Upper lobe of left lung (tissue), 6 donors: Measurements from ENCODE around the gene BAD. TPM values are rescaled to one million over a fixed set of nuclear protein-coding genes. Genes with fewer than 3 reads are reported as not detected.

ENCODE experiments used
- ATAC-seq, 2 donors: fragments of 200-7000 bp; cut with Tn5 transposase; one replicate each; pipeline ENCODE4 v1.9.1; 2022; ENCODE audit warnings: mild to moderate bottlenecking in 2 of 2, moderate library complexity in 2 of 2; ENCODE audit not compliant: low FRiP score in 2 of 2
- DNase-seq, 2 donors: peaks; one replicate each; pipeline ENCODE4 v3.0.0-alpha.2; 2019 to 2020
- H3K27ac ChIP-seq, 4 donors: fragments of 200-600 bp; sonication (generic); one replicate each; pipeline ENCODE4 v1.5.1; 2016 to 2019
- H3K27me3 ChIP-seq, 4 donors: fragments of 200-600 bp; sonication (generic); one replicate each; pipeline ENCODE4 v1.5.1; 2017 to 2019
- H3K36me3 ChIP-seq, 4 donors: fragments of 200-600 bp; sonication (generic); one replicate each; pipeline ENCODE4 v1.5.1; 2016 to 2019
- H3K4me1 ChIP-seq, 4 donors: fragments of 200-600 bp; sonication (generic); one replicate each; pipeline ENCODE4 v1.5.1; 2018 to 2019
- H3K4me3 ChIP-seq, 4 donors: fragments of 200-600 bp; sonication (generic); one replicate each; pipeline ENCODE4 v1.5.1; 2017 to 2019; ENCODE audit warnings: mild to moderate bottlenecking in 2 of 4, moderate library complexity in 1 of 4
- H3K9me3 ChIP-seq, 4 donors: fragments of 200-600 bp; sonication (generic); one replicate each; pipeline ENCODE4 v1.5.1; 2018 to 2019
- CTCF ChIP-seq, 6 experiments: fragments of 450-650 bp in 4 of 6; fragments of 200-600 bp in 2 of 6; sonication (generic) in 2 of 6; IDR thresholded peaks; one replicate each; pipeline ENCODE4 v1.5.1; 2016 to 2019; ENCODE audit warnings: antibody characterized with exemption in 6 of 6
- EP300 ChIP-seq, 4 donors: sonication (generic); formaldehyde crosslinking; IDR thresholded peaks; one replicate each; pipeline ENCODE4 v1.5.1; 2017; ENCODE audit warnings: antibody characterized with exemption in 4 of 4, control low read depth in 2 of 4
- POLR2A ChIP-seq, 4 donors: fragments of 450-650 bp; IDR thresholded peaks; one replicate each; pipeline ENCODE4 v1.5.1; 2016 to 2017; ENCODE audit warnings: antibody characterized with exemption in 4 of 4, mild to moderate bottlenecking in 2 of 4
- POLR2AphosphoS5 ChIP-seq, 2 donors: sonication (generic); formaldehyde crosslinking; IDR thresholded peaks; one replicate each; pipeline ENCODE4 v1.5.1; 2017; ENCODE audit warnings: antibody characterized with exemption in 2 of 2
- WGBS, 2 donors: methylation state at CpG; one replicate each; pipeline ENCODE4 v1.1.5; 2017 to 2018; 5-methylcytosine and 5-hydroxymethylcytosine counted together
- total RNA-seq, 6 donors: library from RNA; depleted of rRNA in 4 of 6; stranded (reverse); fragments of >200 nt in 4 of 6; gene quantifications; one replicate each; pipeline versions ENCODE4 v1.1.0 to v1.2.1, GENCODE V29; 2016 to 2021
- donor health status: DM: no; HTN: no; CAD: no; lungs with moderate emphysema.
- donor health status: DM: no; HTN: yes; CAD: no; lungs with severe emphysema.

Gene BAD
- total RNA-seq, 6 donors from 2014 or later, result 59.7 to 150 (median 80.1) TPM

GRCh38 chr11:64286801-64287159 lies 2.3 kb upstream of the BAD start:
- Histone ChIP-seq H3K27ac (no peak overlapping the region), H3K9me3 (no peaks in the 10 kb centered on the region), H3K36me3 (peaks cover 0 to 7% (median 6%) of the 10 kb centered on the region in 4 donors), H3K27me3 (peaks cover 0 to 12% (median 10%) of the 10 kb centered on the region in 4 donors), H3K4me3 (no peak overlapping the region), H3K4me1 (peaks cover 24 to 40% (median 32%) of the 10 kb centered on the region in 4 donors)
- WGBS, 2 donors, result 87 to 94% methylated on average over 8 to 9 of the region's 9 CpGs
- DNase-seq, result no peak
- TF ChIP-seq CTCF (IDR thresholded peaks at IDR 0.05) (no peak), POLR2A (IDR thresholded peaks at IDR 0.05) (no peak), POLR2AphosphoS5 (IDR thresholded peaks at IDR 0.05) (no peak), EP300 (IDR thresholded peaks at IDR 0.05) (no peak)
- no peak for ATAC-seq

- ATAC-seq (no peak), DNase-seq (peak in 1 of 2 donors; percentile 46)
- no peaks in the 10 kb centered on the region for H3K9me3 ChIP-seq
- H3K27ac ChIP-seq, result peak overlapping the region; percentile 93 to 99 (median 96)
- H3K4me1 ChIP-seq, result peaks cover 18 to 34% (median 27%) of the 10 kb centered on the region in 4 donors
- peaks cover 0 to 5% (median 3%) of the 10 kb centered on the region in 4 donors for H3K27me3 ChIP-seq
- no peak for TF ChIP-seq POLR2A (IDR thresholded peaks at IDR 0.05)
- no peak for TF ChIP-seq POLR2AphosphoS5 (IDR thresholded peaks at IDR 0.05)
- TF ChIP-seq CTCF (IDR thresholded peaks at IDR 0.05), result no peak
- no peak for TF ChIP-seq EP300 (IDR thresholded peaks at IDR 0.05)
- WGBS, 2 donors, result 34 to 51% methylated on average over 21 to 32 of the region's 40 CpGs
- H3K4me3 ChIP-seq, result peak overlapping the region; percentile 59 to 94 (median 86)
- H3K36me3 ChIP-seq, result peaks cover 0 to 10% (median 8%) of the 10 kb centered on the region in 4 donors
Observed at GRCh38 chr11:64285885-64286800, 1.7 kb upstream of the BAD start.

GRCh38 chr11:64284962-64285884 lies 758 bp upstream of the BAD start, which contains the start of gene GPR137:
TSS of gene GPR137 (plus strand) at chr11:64285848. CDS start at chr11:64286525, 677 bp downstream.
- WGBS, 2 donors, result 0% methylated on average over 7 to 22 of the region's 102 CpGs
- no peaks in the 10 kb centered on the region for H3K27me3 ChIP-seq
- DNase-seq, result peak; percentile 89 to 99
- peaks cover 0 to 10% (median 8%) of the 10 kb centered on the region in 4 donors for H3K36me3 ChIP-seq
- ATAC-seq, result peak; percentile 81 to 92
- TF ChIP-seq EP300 (IDR thresholded peaks at IDR 0.05) (no peak), CTCF (IDR thresholded peaks at IDR 0.05) (peak in 3 of 6 experiments; percentile 9 to 35 (median 24)), POLR2A (IDR thresholded peaks at IDR 0.05) (peak in 1 of 4 donors; percentile 70), POLR2AphosphoS5 (IDR thresholded peaks at IDR 0.05) (peak; percentile 3 to 29)
- H3K4me3 ChIP-seq, result peak within 1 kb of the TSS; percentile 59 to 94 (median 86)
- peaks cover 16 to 30% (median 24%) of the 10 kb centered on the region in 4 donors for H3K4me1 ChIP-seq
- H3K9me3 ChIP-seq, result no peaks in the 10 kb centered on the region
- H3K27ac ChIP-seq, result peak within 1 kb of the TSS; percentile 93 to 99 (median 96)

DNA sequence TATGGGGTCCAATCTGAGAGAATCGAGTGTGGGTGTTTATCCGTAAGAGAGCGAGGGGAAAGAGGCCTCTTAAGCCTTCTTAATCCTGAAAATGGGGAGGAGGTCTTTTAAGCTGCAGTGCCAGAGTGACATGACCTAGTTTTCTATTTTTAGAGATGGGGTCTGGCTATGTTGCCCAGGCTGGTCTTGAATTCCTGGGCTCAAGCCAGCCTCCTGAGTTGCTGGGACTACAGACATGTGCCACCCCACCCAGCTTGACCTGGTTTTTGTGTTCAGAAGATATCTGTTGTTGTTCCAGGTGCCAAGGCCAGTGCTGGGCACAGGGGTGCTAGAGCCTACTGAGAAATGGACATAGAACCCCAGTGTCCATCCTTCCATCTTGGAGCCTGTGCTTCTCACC lies 1.4 kb downstream of the BAD start:
- Histone ChIP-seq H3K36me3 (peaks cover 0 to 17% (median 15%) of the 10 kb centered on the region in 4 donors), H3K27ac (no peak overlapping the region), H3K9me3 (no peaks in the 10 kb centered on the region), H3K4me3 (peak overlapping the region in 1 of 4 donors; percentile 88), H3K27me3 (no peaks in the 10 kb centered on the region), H3K4me1 (peaks cover 16 to 30% (median 24%) of the 10 kb centered on the region in 4 donors)
- TF ChIP-seq POLR2A (IDR thresholded peaks at IDR 0.05) (no peak), POLR2AphosphoS5 (IDR thresholded peaks at IDR 0.05) (no peak), EP300 (IDR thresholded peaks at IDR 0.05) (no peak), CTCF (IDR thresholded peaks at IDR 0.05) (no peak)
- DNase-seq (no peak), ATAC-seq (no peak)
- WGBS, 2 donors, result 88 to 93% methylated on average over 3 of the region's 3 CpGs
